K562 (cell line): ENCODE data around the gene NUDT1. TPM values are rescaled to one million over a fixed set of nuclear protein-coding genes. Genes with fewer than 3 reads are reported as not detected.
A peak's percentile ranks its signal among the peaks of the same experiment; 100 is the strongest.

ENCODE experiments used
- ATAC-seq: fragments of 200-7000 bp; cut with Tn5 transposase; 3 replicates; pipeline ENCODE4 v1.9.1; 2020; ENCODE audit warnings: moderate library complexity
- BruUV-seq: library from RNA; stranded (reverse); fragments of 400-500 nt; replicated peaks from 2 replicates; lab custom pipeline; 2021; lab: Mats Ljungman, UMichigan
- CTCF ChIA-PET: fragments of 300-600 bp; formaldehyde crosslinking; extraction: SDS; loops from one replicate; lab custom pipeline; 2021; ENCODE audit warnings: low intra/inter-chr PET ratio; lab: Yijun Ruan, JAX
- POLR2A ChIA-PET: fragments of 300-600, 350-650 bp; sonication (Branson Sonifier 250); formaldehyde crosslinking; extraction: SDS; loops from one replicate; lab custom pipeline; 2021; ENCODE audit warnings: antibody characterized with exemption, inconsistent platforms; lab: Yijun Ruan, JAX
- DNase-seq, 4 experiments: peaks; one replicate each; pipeline versions ENCODE4 v3.0.0 to v3.0.0-alpha.2; 2011 to 2018; ENCODE audit warnings: low spot score in 3 of 4, mixed read lengths in 3 of 4; ENCODE audit errors: extremely low read depth in 1 of 4
- FAIRE-seq: peaks from 2 replicates; lab custom pipeline; 2011; peaks lifted over from hg19 to GRCh38; lab: Jason Lieb, UNC
- H2AFZ ChIP-seq: 2 replicates; pipeline ENCODE4 v1.6.0; 2011; ENCODE audit warnings: low read depth, low read length, control low read depth, inconsistent platforms
- H3K27ac ChIP-seq: fragments of 200-600 bp; 3 replicates; pipeline ENCODE4 v1.8.0; 2011; ENCODE audit warnings: low read depth, mild to moderate bottlenecking, control low read depth, inconsistent platforms, low read length, moderate library complexity, mixed read lengths; ENCODE audit errors: extremely low read depth
- H3K27me3 ChIP-seq, 2 experiments: fragments of 300-600 bp in 1 of 2; 2 replicates in 1 of 2; 3 replicates in 1 of 2; pipeline versions ENCODE4 v1.6.0 to v1.8.0; 2011; ENCODE audit warnings: inconsistent platforms in 2 of 2, low read length in 2 of 2, mild to moderate bottlenecking in 1 of 2, mixed read lengths in 1 of 2, moderate library complexity in 1 of 2; ENCODE audit not compliant: control insufficient read depth in 2 of 2, insufficient read depth in 2 of 2
- H3K36me3 ChIP-seq: fragments of 300-600 bp; 3 replicates; pipeline ENCODE4 v1.8.0; 2011; ENCODE audit warnings: mild to moderate bottlenecking, low read length, inconsistent platforms; ENCODE audit not compliant: control insufficient read depth, insufficient read depth
- H3K4me1 ChIP-seq, 2 experiments: fragments of 200-600 bp in 1 of 2; replicated peaks in 1 of 2; 2 replicates in 1 of 2; 3 replicates in 1 of 2; pipeline versions ENCODE4 v1.5.1 to v1.8.0; 2011; ENCODE audit warnings: inconsistent platforms in 2 of 2, low read length in 2 of 2, mild to moderate bottlenecking in 1 of 2, mixed read lengths in 1 of 2, moderate library complexity in 1 of 2; ENCODE audit not compliant: control insufficient read depth in 2 of 2, insufficient read depth in 2 of 2
- H3K4me2 ChIP-seq: 2 replicates; pipeline ENCODE4 v1.6.1; 2011; ENCODE audit warnings: low read length, control low read depth, inconsistent platforms, mixed read lengths; ENCODE audit not compliant: insufficient read depth
- H3K4me3 ChIP-seq: fragments of 200-600 bp; sonication (generic), shearing (Covaris generic); 2 replicates; pipeline ENCODE4 v1.5.1; 2016; ENCODE audit warnings: control low read depth, inconsistent platforms
- H3K79me2 ChIP-seq: fragments of 200-600 bp; 3 replicates; pipeline ENCODE4 v1.8.0; 2011; ENCODE audit warnings: low read length, inconsistent platforms; ENCODE audit not compliant: control insufficient read depth, insufficient read depth
- H3K9ac ChIP-seq, 2 experiments: 2 replicates each; pipeline versions ENCODE4 v1.6.0 to v1.6.1; 2011; ENCODE audit warnings: low read depth in 2 of 2, low read length in 2 of 2, control low read depth in 1 of 2, inconsistent platforms in 1 of 2, mild to moderate bottlenecking in 1 of 2, mixed read lengths in 1 of 2; ENCODE audit not compliant: insufficient read depth in 1 of 2
- H3K9me1 ChIP-seq: one replicate; pipeline ENCODE4 v1.6.0; 2011; ENCODE audit warnings: inconsistent platforms, mild to moderate bottlenecking, low read length, moderate library complexity; ENCODE audit not compliant: control insufficient read depth, insufficient read depth
- H3K9me3 ChIP-seq: replicated peaks from 2 replicates; pipeline ENCODE4 v1.5.1; 2011; ENCODE audit warnings: low read depth, low read length, inconsistent platforms; ENCODE audit not compliant: control insufficient read depth, insufficient read depth
- H4K20me1 ChIP-seq: replicated peaks from 2 replicates; pipeline ENCODE4 v1.6.1; 2011; ENCODE audit warnings: low read length, inconsistent platforms, mixed read lengths; ENCODE audit not compliant: control insufficient read depth, insufficient read depth
- CBX1 ChIP-seq: sonication (generic); IDR thresholded peaks from 2 replicates; pipeline ENCODE4 v1.6.1; 2016; ENCODE audit warnings: antibody characterized with exemption, low read depth, mild to moderate bottlenecking
- GATAD2A ChIP-seq: fragments of 450-650 bp; IDR thresholded peaks from 2 replicates; pipeline ENCODE4 v1.6.1; 2017
- NCOA2 ChIP-seq, 2 experiments: fragments of 450-650 bp; IDR thresholded peaks; 2 replicates each; pipeline ENCODE4 v1.6.1; 2018; ENCODE audit warnings: mild to moderate bottlenecking in 2 of 2, moderate library complexity in 1 of 2; ENCODE audit not compliant: partially characterized antibody in 2 of 2
- ZNF740 ChIP-seq, 3 experiments: fragments of 200-800 bp in 1 of 3; sonication (Bioruptor generic) in 1 of 3; sonication (generic) in 1 of 3; formaldehyde crosslinking in 1 of 3; IDR thresholded peaks; 2 replicates each; pipeline versions ENCODE4 v1.6.1 to v1.8.0; 2016 to 2022; ENCODE audit warnings: mild to moderate bottlenecking in 2 of 3, missing compliant biosample characterization in 2 of 3, missing genetic modification characterization in 2 of 3, missing genetic modification reagents in 1 of 3
- WGBS: fragments of 100-300 bp; shearing (Covaris generic); methylation state at CpG from one replicate; pipeline ENCODE4 v1.1.6; 2016; ENCODE audit warnings: low coverage, mixed read lengths; ENCODE audit not compliant: insufficient coverage; ENCODE audit errors: missing lambda C conversion rate; 5-methylcytosine and 5-hydroxymethylcytosine counted together
- in situ Hi-C: fragments of 300-500 bp; cut with MboI; formaldehyde crosslinking; loops from 4 replicates; pipeline ENCODE4 v1.15.0; 2018; ENCODE audit warnings: inconsistent platforms, mixed read lengths
- intact Hi-C: fragments of 100-400 bp; cut with micrococcal nuclease; formaldehyde crosslinking; loops from 2 replicates; pipeline ENCODE4 v1.14.2; 2022
- polyA plus RNA-seq, 8 experiments: library from polyadenylated mRNA; depleted of rRNA in 4 of 8; stranded (reverse) in 5 of 8; unstranded in 3 of 8; fragments of >200 nt; fragmentation: Nextera tagmentation in 2 of 8; fragmentation: Illumina TruSeq in 1 of 8; extraction: Ambion mirVana in 2 of 8; extraction: Trizol in 1 of 8; gene quantifications; 2 replicates each; pipeline versions ENCODE4 v1.2.1 to v1.2.3, GENCODE V29; 2011 to 2014; ENCODE audit warnings: inconsistent platforms in 1 of 8, missing spikeins in 1 of 8
- total RNA-seq, 7 experiments: library from RNA; depleted of rRNA in 6 of 7; stranded (reverse); fragments of >200 nt in 6 of 7; fragmentation: Illumina TruSeq in 2 of 7; extraction: Trizol in 2 of 7; gene quantifications; 2 replicates each; pipeline versions ENCODE4 v1.2.1 to v1.2.3, GENCODE V29; 2011 to 2021; ENCODE audit warnings: low replicate concordance in 1 of 7

The NUDT1 gene
- total and polyA plus RNA-seq, 9 of the 15 experiments (the other 6 are each of a cell fraction or from before 2014, with no cell fraction given): 5.3 to 73.3 (median 29.6) TPM

- no peak overlapping the region for H3K9ac ChIP-seq
- no peaks in the 10 kb centered on the region for H3K79me2 ChIP-seq
- ChIA-PET CTCF (no interaction called here), POLR2A (interaction anchor here (0.6 to 0.9 kb wide), 2 partner anchors 20 to 284 kb away, joined by 3 read pairs; no protein-coding TSS in a partner anchor)
- no peak overlapping the region for H3K4me2 ChIP-seq
- no peak overlapping the region for H2AFZ ChIP-seq
- TF ChIP-seq ZNF740 (CRISPR knock-in tag; IDR thresholded peaks at IDR 0.05) (0 out of 2 replicates have a peak, but pooled peaks have one; percentile 21), ZNF740 (tag; IDR thresholded peaks at IDR 0.05) (no peak), NCOA2 (IDR thresholded peaks at IDR 0.05; ENCODE audit: partially characterized antibody in 2 of 2) (no peak), GATAD2A (no peak), CBX1 (no peak)
- no peaks in the 10 kb centered on the region for H3K27me3 ChIP-seq
- DNase-seq (no peak), FAIRE-seq (no peak), ATAC-seq (no peak)
- intact Hi-C loops (no loop called here), in situ Hi-C loops (no loop called here)
- no peak overlapping the region for H3K27ac ChIP-seq
- WGBS: 96% methylated on average over 9 of the region's 9 CpGs
- H3K4me1 ChIP-seq: peaks cover 0 to 5% of the 10 kb centered on the region in 2 experiments; a peak in 1 of 5 replicates
- H3K9me1 ChIP-seq: no peaks in the 10 kb centered on the region
- 0 out of 2 replicates have a peak, but pooled peaks cover 2% of the 10 kb centered on the region for H3K9me3 ChIP-seq
- BruUV-seq: no TSS peak
- no peak overlapping the region for H3K4me3 ChIP-seq
- no peaks in the 10 kb centered on the region for H4K20me1 ChIP-seq
- H3K36me3 ChIP-seq: peaks cover 76% of the 10 kb centered on the region; the same call in 2 of the 3 replicates
Measured at GRCh38 chr7:2214636-2215035, 27.4 kb upstream of the NUDT1 start.
